ENCODE results near the gene DYNLT3.

DYNLT3 gene

DNA sequence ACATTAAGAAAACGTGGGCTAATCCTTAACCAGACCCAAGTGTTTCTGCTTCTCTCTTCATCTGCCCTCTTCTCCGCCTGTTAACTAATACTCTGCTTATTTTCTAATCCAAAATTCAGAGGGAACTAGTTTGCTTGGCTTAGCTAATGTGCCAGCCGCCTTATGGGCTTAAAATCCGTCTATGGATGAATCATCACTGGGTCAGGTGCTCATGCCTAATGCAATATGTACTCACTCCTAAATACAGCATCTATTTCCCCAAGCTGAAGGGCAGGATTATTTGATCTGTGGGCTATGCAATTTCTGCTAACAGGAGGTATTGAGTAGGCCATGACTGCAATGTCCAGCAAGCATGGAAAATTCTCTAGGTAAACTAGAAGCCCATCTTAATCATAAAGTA is 12.4 kb downstream of the DYNLT3 start:
- Histone ChIP-seq H3K36me3 (ENCODE audit: control insufficient read depth, insufficient read depth, low read length) (no peaks in the 10 kb centered on the region), H3K27me3 (ENCODE audit: control insufficient read depth, insufficient read depth, low read length) (no peaks in the 10 kb centered on the region), H3K79me2 (no peaks in the 10 kb centered on the region), H3K9me3 (ENCODE audit: control insufficient read depth, low read length) (no peaks in the 10 kb centered on the region), H2AFZ (no peak overlapping the region), H3K4me3 (ENCODE audit: low read depth, low read length) (no peak overlapping the region), H3K9ac (no peak overlapping the region), H3K27ac (no peak overlapping the region), H3K4me2 (ENCODE audit: low read length) (no peak overlapping the region), H3K4me1 (no peaks in the 10 kb centered on the region)
- TF ChIP-seq, protein P1, sequence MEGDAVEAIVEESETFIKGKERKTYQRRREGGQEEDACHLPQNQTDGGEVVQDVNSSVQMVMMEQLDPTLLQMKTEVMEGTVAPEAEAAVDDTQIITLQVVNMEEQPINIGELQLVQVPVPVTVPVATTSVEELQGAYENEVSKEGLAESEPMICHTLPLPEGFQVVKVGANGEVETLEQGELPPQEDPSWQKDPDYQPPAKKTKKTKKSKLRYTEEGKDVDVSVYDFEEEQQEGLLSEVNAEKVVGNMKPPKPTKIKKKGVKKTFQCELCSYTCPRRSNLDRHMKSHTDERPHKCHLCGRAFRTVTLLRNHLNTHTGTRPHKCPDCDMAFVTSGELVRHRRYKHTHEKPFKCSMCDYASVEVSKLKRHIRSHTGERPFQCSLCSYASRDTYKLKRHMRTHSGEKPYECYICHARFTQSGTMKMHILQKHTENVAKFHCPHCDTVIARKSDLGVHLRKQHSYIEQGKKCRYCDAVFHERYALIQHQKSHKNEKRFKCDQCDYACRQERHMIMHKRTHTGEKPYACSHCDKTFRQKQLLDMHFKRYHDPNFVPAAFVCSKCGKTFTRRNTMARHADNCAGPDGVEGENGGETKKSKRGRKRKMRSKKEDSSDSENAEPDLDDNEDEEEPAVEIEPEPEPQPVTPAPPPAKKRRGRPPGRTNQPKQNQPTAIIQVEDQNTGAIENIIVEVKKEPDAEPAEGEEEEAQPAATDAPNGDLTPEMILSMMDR (IDR thresholded peaks at IDR 0.05) = no peak

DNA sequence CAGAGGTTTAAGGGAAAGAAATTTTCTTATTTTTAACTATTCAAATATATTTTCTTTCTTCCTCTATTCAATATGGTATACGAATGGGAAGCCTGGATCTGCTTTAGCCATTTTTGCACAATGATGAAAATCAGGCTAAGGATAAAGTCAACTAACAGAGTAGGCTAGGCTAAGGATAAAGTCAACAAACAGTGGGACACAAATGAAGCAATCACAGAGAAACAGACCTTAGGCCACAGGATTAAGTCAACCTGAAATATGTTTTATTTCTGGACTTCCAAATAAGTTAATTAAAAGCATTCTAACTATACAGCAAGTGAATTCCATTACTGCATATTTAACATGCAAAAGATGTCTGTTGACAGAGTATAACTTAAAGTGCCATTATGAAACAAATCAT is 17.0 kb downstream of the DYNLT3 start:
- Histone ChIP-seq H3K4me2 (ENCODE audit: low read length) (no peak overlapping the region), H3K79me2 (no peaks in the 10 kb centered on the region), H3K9ac (no peak overlapping the region), H3K27ac (no peak overlapping the region), H3K4me3 (ENCODE audit: low read depth, low read length) (no peak overlapping the region), H3K36me3 (ENCODE audit: control insufficient read depth, insufficient read depth, low read length) (no peaks in the 10 kb centered on the region), H3K27me3 (ENCODE audit: control insufficient read depth, insufficient read depth, low read length) (no peaks in the 10 kb centered on the region), H2AFZ (no peak overlapping the region), H3K9me3 (ENCODE audit: control insufficient read depth, low read length) (no peaks in the 10 kb centered on the region), H3K4me1 (no peaks in the 10 kb centered on the region)
- TF ChIP-seq, protein P1 (IDR thresholded peaks at IDR 0.05) = no peak

DNA sequence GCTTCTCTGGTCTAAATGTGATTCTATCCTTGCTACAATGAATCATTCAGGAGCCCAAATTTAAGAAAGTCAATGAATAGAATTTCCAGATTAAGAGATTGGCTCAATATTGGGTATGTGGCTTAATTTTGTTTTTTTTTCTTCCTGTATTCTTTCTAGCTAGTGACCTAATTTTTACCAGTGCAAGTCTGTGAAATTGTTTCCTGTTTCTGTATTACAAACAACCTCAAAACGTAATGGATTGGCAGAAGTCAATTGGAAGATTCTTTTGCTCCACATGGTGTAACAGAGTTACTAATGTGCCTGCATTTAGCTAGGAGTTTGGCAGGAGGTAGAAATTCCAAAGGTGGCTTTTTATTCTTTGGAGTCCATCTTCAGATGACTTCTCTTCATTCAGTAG is 17.6 kb downstream of the DYNLT3 start:
- Histone ChIP-seq H3K4me3 (ENCODE audit: low read depth, low read length) (no peak overlapping the region), H3K27ac (no peak overlapping the region), H3K9me3 (ENCODE audit: control insufficient read depth, low read length) (no peaks in the 10 kb centered on the region), H3K79me2 (no peaks in the 10 kb centered on the region), H3K4me1 (no peaks in the 10 kb centered on the region), H3K4me2 (ENCODE audit: low read length) (no peak overlapping the region), H3K36me3 (ENCODE audit: control insufficient read depth, insufficient read depth, low read length) (no peaks in the 10 kb centered on the region), H2AFZ (no peak overlapping the region), H3K27me3 (ENCODE audit: control insufficient read depth, insufficient read depth, low read length) (no peaks in the 10 kb centered on the region), H3K9ac (no peak overlapping the region)
- TF ChIP-seq, protein P1 (IDR thresholded peaks at IDR 0.05) = no peak

DNA sequence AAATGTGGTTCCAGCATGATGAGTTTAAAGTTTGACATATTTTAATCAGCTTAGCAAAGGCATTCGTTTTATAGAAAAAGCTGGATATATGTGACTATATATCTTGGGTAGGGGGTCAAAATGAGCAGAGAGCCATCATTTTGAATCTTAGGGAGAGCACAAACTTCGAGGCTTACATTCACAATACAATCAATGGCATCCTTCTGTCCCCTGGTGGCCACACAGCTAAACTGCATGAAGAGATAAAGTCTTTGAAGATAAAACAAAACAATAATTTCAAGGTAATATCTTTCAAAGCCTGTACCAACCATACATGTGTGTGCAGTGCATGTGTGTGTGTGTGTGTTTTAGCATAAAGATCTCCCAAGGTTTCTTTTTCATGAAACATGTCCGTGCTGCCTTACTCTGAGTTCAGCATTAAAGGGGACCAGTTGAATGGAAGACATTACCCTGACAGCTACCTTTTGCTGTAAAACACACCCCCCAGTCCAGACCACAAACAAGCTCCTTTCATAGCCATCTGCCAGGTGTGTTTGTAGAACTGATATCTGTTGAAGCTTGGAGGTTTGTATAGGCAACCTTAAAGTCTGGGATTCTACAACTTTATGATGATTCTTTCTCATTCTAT is 22.0 kb downstream of the DYNLT3 start:
- Histone ChIP-seq H3K4me3 (ENCODE audit: low read depth, low read length) (no peak overlapping the region), H3K27me3 (ENCODE audit: control insufficient read depth, insufficient read depth, low read length) (no peaks in the 10 kb centered on the region), H3K9me3 (ENCODE audit: control insufficient read depth, low read length) (no peaks in the 10 kb centered on the region), H3K79me2 (no peaks in the 10 kb centered on the region), H3K4me1 (no peaks in the 10 kb centered on the region), H2AFZ (no peak overlapping the region), H3K36me3 (ENCODE audit: control insufficient read depth, insufficient read depth, low read length) (no peaks in the 10 kb centered on the region), H3K4me2 (ENCODE audit: low read length) (no peak overlapping the region), H3K27ac (no peak overlapping the region), H3K9ac (no peak overlapping the region)
- TF ChIP-seq, protein P1 (IDR thresholded peaks at IDR 0.05) = peak; percentile 84

DNA sequence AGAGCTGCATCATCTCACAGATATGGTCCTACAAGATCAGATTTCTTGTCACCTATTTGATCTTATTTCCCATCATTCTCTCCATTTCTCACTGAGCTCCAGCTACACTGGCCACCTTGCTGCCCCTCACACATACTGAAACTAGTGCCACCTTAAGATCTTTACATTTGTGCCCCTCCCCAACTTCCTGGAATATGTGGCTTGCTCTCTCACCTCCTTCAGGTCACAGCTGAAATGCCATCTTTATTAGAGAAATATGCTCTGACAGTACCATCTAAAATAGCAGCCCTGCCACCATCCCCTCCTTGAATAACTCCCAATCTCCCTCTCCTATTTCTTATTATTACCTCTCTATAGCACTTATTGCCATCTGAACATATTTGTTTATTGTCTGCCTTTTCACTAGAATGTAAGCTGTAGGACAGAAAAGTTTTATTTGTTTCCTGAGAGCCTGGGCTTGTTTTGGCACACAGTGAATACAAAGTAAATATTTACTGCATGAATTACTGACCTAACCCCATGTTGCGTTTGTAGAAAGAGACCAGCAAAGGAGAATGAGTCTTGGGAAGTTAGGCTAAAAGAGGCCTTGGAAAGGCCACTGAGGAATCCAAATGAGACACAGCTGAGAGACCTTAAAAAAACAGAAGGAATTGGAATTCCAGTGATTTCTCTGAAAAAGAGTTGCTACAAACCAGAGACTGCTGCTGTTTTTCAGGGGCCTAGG is 22.7 kb downstream of the DYNLT3 start:
- Histone ChIP-seq H3K27ac (no peak overlapping the region), H3K4me2 (ENCODE audit: low read length) (no peak overlapping the region), H3K9ac (no peak overlapping the region), H2AFZ (no peak overlapping the region), H3K36me3 (ENCODE audit: control insufficient read depth, insufficient read depth, low read length) (no peaks in the 10 kb centered on the region), H3K4me3 (ENCODE audit: low read depth, low read length) (no peak overlapping the region), H3K9me3 (ENCODE audit: control insufficient read depth, low read length) (no peaks in the 10 kb centered on the region), H3K4me1 (no peaks in the 10 kb centered on the region), H3K79me2 (no peaks in the 10 kb centered on the region), H3K27me3 (ENCODE audit: control insufficient read depth, insufficient read depth, low read length) (no peaks in the 10 kb centered on the region)
- TF ChIP-seq, protein P1 (IDR thresholded peaks at IDR 0.05) = no peak
